ENCODE measurements around the gene SCRN2. TPM values are rescaled to one million over a fixed set of nuclear protein-coding genes. Genes with fewer than 3 reads are reported as not detected.

Gene SCRN2
- total and polyA plus RNA-seq, 7 donors: 22.5 to 44.6 (median 28.8) TPM

DNA sequence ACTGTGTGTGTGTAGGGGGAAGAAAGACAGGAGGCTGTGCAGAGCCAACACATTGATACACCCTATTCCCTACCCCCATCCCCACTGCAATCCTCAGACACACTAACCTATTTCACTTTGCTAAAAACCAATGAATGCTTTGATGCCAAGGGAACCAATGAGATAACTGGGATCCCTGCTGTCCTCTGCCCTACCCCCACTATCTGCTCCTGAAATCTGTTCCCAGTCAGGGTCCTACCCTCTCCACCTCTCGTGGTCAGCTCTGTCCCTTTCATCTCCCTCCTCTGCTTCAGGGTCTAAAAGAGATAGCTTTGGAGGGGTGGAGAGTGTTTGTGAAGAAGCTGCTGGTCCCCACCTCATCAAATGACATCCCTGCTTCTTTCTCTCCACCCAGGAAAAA, 29.0 kb upstream of the SCRN2 start:
- TF ChIP-seq POLR2A (IDR thresholded peaks at IDR 0.05): no peak
- TF ChIP-seq EP300 (IDR thresholded peaks at IDR 0.05): no peak
- TF ChIP-seq, protein P1, sequence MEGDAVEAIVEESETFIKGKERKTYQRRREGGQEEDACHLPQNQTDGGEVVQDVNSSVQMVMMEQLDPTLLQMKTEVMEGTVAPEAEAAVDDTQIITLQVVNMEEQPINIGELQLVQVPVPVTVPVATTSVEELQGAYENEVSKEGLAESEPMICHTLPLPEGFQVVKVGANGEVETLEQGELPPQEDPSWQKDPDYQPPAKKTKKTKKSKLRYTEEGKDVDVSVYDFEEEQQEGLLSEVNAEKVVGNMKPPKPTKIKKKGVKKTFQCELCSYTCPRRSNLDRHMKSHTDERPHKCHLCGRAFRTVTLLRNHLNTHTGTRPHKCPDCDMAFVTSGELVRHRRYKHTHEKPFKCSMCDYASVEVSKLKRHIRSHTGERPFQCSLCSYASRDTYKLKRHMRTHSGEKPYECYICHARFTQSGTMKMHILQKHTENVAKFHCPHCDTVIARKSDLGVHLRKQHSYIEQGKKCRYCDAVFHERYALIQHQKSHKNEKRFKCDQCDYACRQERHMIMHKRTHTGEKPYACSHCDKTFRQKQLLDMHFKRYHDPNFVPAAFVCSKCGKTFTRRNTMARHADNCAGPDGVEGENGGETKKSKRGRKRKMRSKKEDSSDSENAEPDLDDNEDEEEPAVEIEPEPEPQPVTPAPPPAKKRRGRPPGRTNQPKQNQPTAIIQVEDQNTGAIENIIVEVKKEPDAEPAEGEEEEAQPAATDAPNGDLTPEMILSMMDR (IDR thresholded peaks at IDR 0.05): no peak
- no peak for TF ChIP-seq POLR2AphosphoS5 (IDR thresholded peaks at IDR 0.05)
- no peak for DNase-seq
- peaks cover 0 to 6% (median 2%) of the 10 kb centered on the region in 4 donors for H3K4me1 ChIP-seq
- intact Hi-C loops (cut with DNase I): no loop called here
- H3K9me3 ChIP-seq: no peaks in the 10 kb centered on the region
- H3K4me3 ChIP-seq: no peak overlapping the region
- no peaks in the 10 kb centered on the region for H3K36me3 ChIP-seq
- peaks cover 7 to 82% (median 41%) of the 10 kb centered on the region in 3 donors for H3K27me3 ChIP-seq
- no peak overlapping the region for H3K27ac ChIP-seq
- WGBS, 2 donors: 47 to 54% methylated on average over 1 of the region's 1 CpG

DNA sequence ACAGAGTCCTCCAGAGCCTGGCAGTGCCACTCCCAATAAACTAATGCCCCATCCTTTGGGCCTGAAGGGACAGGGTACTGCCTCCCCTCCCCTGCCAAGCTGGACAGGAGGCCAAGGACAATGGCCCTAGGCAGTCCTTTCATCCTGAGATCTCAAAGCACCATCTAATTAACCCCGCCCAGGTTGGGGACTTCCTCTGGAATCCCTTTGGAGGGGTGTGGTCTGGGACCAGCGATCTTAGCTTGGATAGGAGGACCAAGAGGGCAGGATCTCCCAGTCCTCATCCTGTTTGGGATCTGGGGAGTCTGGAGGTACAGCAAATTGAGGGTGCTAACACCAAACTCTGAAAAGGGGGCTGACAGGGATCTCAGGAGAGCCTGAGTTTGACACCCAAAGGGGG, 28.0 kb upstream of the SCRN2 start:
- no peak overlapping the region for H3K27ac ChIP-seq
- TF ChIP-seq, protein P1 (IDR thresholded peaks at IDR 0.05): no peak
- TF ChIP-seq EP300 (IDR thresholded peaks at IDR 0.05) (no peak), POLR2A (IDR thresholded peaks at IDR 0.05) (no peak), POLR2AphosphoS5 (IDR thresholded peaks at IDR 0.05) (no peak)
- intact Hi-C loops (cut with DNase I): no loop called here
- H3K9me3 ChIP-seq: no peaks in the 10 kb centered on the region
- WGBS, 2 donors: 43 to 52% methylated on average over 2 of the region's 2 CpGs
- no peaks in the 10 kb centered on the region for H3K36me3 ChIP-seq
- H3K4me1 ChIP-seq: peaks cover 0 to 6% (median 2%) of the 10 kb centered on the region in 4 donors
- peaks cover 7 to 81% (median 33%) of the 10 kb centered on the region in 3 donors for H3K27me3 ChIP-seq
- no peak overlapping the region for H3K4me3 ChIP-seq
- no peak for DNase-seq

DNA sequence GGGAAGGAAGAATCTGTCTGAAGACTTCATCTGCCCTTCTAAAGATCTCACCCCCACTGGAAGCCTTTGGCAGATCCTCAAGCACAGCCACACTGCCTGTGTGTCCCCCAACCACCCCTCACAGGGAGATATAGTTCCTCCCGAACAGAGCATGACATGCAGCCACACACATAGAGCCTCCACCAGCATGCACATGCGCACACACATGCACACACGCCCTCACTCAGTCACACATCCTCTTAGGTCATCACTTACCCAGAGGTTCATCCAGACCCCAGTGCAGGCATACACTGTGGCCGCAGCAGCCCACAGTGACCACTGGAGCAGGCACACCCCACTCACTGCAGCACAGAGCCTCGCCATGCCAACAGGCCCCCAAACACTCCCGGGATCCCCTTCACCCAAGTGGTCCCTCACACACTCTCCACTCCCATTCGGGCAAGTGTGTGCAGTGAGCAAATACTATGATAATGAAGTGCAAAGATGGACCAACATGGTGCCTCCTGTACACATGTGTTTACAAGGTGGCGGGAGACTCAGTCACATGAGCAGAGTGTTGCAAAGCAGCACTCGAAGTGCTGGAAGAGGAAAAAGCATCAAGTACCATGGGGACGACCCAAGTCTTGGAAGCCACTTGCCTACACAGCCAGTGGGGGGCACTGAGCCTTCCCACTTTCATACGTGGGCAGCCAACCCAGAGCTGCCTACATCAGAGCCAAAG, 26.9 kb upstream of the SCRN2 start:
- DNase-seq: no peak
- Histone ChIP-seq H3K36me3 (no peaks in the 10 kb centered on the region), H3K27ac (no peak overlapping the region), H3K4me1 (peaks cover 0 to 6% (median 2%) of the 10 kb centered on the region in 4 donors), H3K9me3 (no peaks in the 10 kb centered on the region), H3K27me3 (peaks cover 7 to 74% (median 30%) of the 10 kb centered on the region in 3 donors), H3K4me3 (no peak overlapping the region)
- WGBS, 2 donors: 91 to 93% methylated on average over 11 of the region's 11 CpGs
- intact Hi-C loops (cut with DNase I): no loop called here
- TF ChIP-seq POLR2A (IDR thresholded peaks at IDR 0.05): no peak
- no peak for TF ChIP-seq EP300 (IDR thresholded peaks at IDR 0.05)
- TF ChIP-seq, protein P1 (IDR thresholded peaks at IDR 0.05): no peak
- no peak for TF ChIP-seq POLR2AphosphoS5 (IDR thresholded peaks at IDR 0.05)

DNA sequence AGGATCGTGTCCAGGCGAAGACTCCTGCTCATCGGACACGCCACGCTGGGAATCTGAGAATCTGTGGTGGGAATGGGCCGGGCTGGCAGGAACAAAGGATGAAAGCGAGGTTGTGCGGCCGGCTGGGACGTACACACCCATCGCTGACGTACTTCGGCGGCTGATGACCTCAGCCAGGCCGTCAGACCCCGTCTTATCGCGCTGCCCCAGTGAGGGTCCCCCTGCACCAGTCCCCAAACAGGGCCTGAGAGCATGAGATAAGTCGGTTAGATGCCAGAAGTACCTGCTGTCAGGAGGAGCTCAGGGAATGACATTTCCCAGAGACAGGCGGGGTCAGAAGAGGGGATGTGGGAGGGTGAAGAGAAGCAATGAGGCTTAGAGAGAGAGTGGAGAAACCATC, 25.9 kb upstream of the SCRN2 start:
- no peak for TF ChIP-seq POLR2A (IDR thresholded peaks at IDR 0.05)
- TF ChIP-seq POLR2AphosphoS5 (IDR thresholded peaks at IDR 0.05): no peak
- TF ChIP-seq, protein P1 (IDR thresholded peaks at IDR 0.05): no peak
- no peak for TF ChIP-seq EP300 (IDR thresholded peaks at IDR 0.05)
- no peaks in the 10 kb centered on the region for H3K9me3 ChIP-seq
- no peak overlapping the region for H3K4me3 ChIP-seq
- 80 to 89% methylated on average over 20 of the region's 20 CpGs for WGBS, 2 donors
- peaks cover 0 to 64% (median 19%) of the 10 kb centered on the region in 3 donors for H3K27me3 ChIP-seq
- H3K27ac ChIP-seq: no peak overlapping the region
- no peaks in the 10 kb centered on the region for H3K36me3 ChIP-seq
- intact Hi-C loops (cut with DNase I): no loop called here
- no peak for DNase-seq
- H3K4me1 ChIP-seq: no peaks in the 10 kb centered on the region

Data from sigmoid colon (tissue), 7 donors.